HCT116 (cell line): Measurements from ENCODE around the gene MINDY1. TPM values are rescaled to one million over a fixed set of nuclear protein-coding genes. Genes with fewer than 3 reads are reported as not detected.

Experiments used
- ATAC-seq: fragments of 200-7000 bp; cut with Tn5 transposase; 2 replicates; pipeline ENCODE4 v1.9.1; 2020; ENCODE audit warnings: mild to moderate bottlenecking, moderate library complexity
- BruUV-seq: library from RNA; stranded (reverse); fragments of 400-500 nt; replicated peaks from 2 replicates; lab custom pipeline; 2021; lab: Mats Ljungman, UMichigan
- CTCF ChIA-PET: fragments of 300-600 bp; sonication (Branson Sonifier 250); formaldehyde crosslinking; loops from one replicate; lab custom pipeline; 2021; ENCODE audit warnings: antibody characterized with exemption; lab: Charles Lee
- POLR2A ChIA-PET: fragments of 300-600, 350-600 bp; sonication (Branson Sonifier 250); formaldehyde crosslinking; loops from one replicate; lab custom pipeline; 2021; ENCODE audit warnings: antibody characterized with exemption; lab: Charles Lee
- RAD21 ChIA-PET, 2 experiments: fragments of 300-600 bp; sonication (Branson Sonifier 250); formaldehyde crosslinking; loops; one replicate each; lab custom pipeline; 2023; ENCODE audit warnings: low total read pairs in 2 of 2; ENCODE audit not compliant: uncharacterized antibody in 2 of 2, unreplicated experiment in 2 of 2, low non-redundant PET in 1 of 2; lab: Charles Lee
- DNase-seq: peaks from one replicate; pipeline ENCODE4 v3.0.0-alpha.2; 2010; ENCODE audit warnings: low read depth, low spot score
- H2AFZ ChIP-seq: fragments of 200-600 bp; shearing (Covaris generic), sonication (generic); 2 replicates; pipeline ENCODE4 v1.6.1; 2017; ENCODE audit warnings: low read depth, mixed run types, mixed read lengths, antibody characterized with exemption, low read length; ENCODE audit not compliant: poor library complexity, severe bottlenecking
- H3K27ac ChIP-seq: 2 replicates; pipeline ENCODE4 v1.5.1; 2012; ENCODE audit warnings: low read depth, low read length
- H3K27me3 ChIP-seq: fragments of 200-600 bp; sonication (generic); 2 replicates; pipeline ENCODE4 v1.6.1; 2016; ENCODE audit warnings: mixed run types, low read length, mixed read lengths; ENCODE audit not compliant: insufficient read depth
- H3K36me3 ChIP-seq, 2 experiments: fragments of 200-500 bp in 1 of 2; fragments of 200-600 bp in 1 of 2; sonication (Bioruptor generic) in 1 of 2; sonication (generic) in 1 of 2; 2 replicates each; pipeline versions ENCODE4 v1.5.1 to v1.6.1; 2014 to 2016; ENCODE audit warnings: low read length in 2 of 2, inconsistent platforms in 1 of 2, mixed read lengths in 1 of 2, mixed run types in 1 of 2; ENCODE audit not compliant: insufficient read depth in 2 of 2, control insufficient read depth in 1 of 2
- H3K4me1 ChIP-seq, 2 experiments: fragments of 200-600 bp in 1 of 2; sonication (generic) in 1 of 2; 2 replicates each; pipeline versions ENCODE4 v1.5.1 to v1.6.1; 2012 to 2017; ENCODE audit warnings: low read length in 2 of 2, inconsistent platforms in 1 of 2, mild to moderate bottlenecking in 1 of 2, mixed read lengths in 1 of 2, mixed run types in 1 of 2, moderate library complexity in 1 of 2; ENCODE audit not compliant: insufficient read depth in 2 of 2, control insufficient read depth in 1 of 2
- H3K4me2 ChIP-seq: fragments of 200-600 bp; sonication (generic); 2 replicates; pipeline ENCODE4 v1.6.1; 2017; ENCODE audit warnings: mixed run types, low read length, mixed read lengths
- H3K4me3 ChIP-seq, 2 experiments: fragments of 200-600 bp in 1 of 2; sonication (generic) in 1 of 2; replicated peaks in 1 of 2; 2 replicates each; pipeline ENCODE4 v1.5.1; 2011 to 2016; ENCODE audit warnings: low read length in 2 of 2, control low read depth in 1 of 2, low read depth in 1 of 2, mild to moderate bottlenecking in 1 of 2, mixed read lengths in 1 of 2, mixed run types in 1 of 2
- H3K79me2 ChIP-seq: fragments of 200-600 bp; sonication (generic); 2 replicates; pipeline ENCODE4 v1.6.1; 2017; ENCODE audit warnings: mild to moderate bottlenecking, mixed run types, low read length, moderate library complexity, mixed read lengths; ENCODE audit not compliant: insufficient read depth
- H3K9ac ChIP-seq: fragments of 200-600 bp; sonication (generic); 2 replicates; pipeline ENCODE4 v1.6.1; 2016; ENCODE audit warnings: low read length, mixed read lengths
- H3K9me2 ChIP-seq: fragments of 200-600 bp; sonication (generic), shearing (Covaris generic); 2 replicates; pipeline ENCODE4 v1.6.1; 2017; ENCODE audit warnings: mixed run types, mild to moderate bottlenecking, moderate library complexity; ENCODE audit not compliant: insufficient read depth
- H3K9me3 ChIP-seq, 2 experiments: fragments of 200-500 bp in 1 of 2; fragments of 200-600 bp in 1 of 2; sonication (Bioruptor generic) in 1 of 2; sonication (generic) in 1 of 2; 2 replicates each; pipeline ENCODE4 v1.6.1; 2014 to 2017; ENCODE audit warnings: low read length in 2 of 2, mixed read lengths in 2 of 2, inconsistent platforms in 1 of 2, low read depth in 1 of 2, mild to moderate bottlenecking in 1 of 2, mixed run types in 1 of 2, moderate library complexity in 1 of 2; ENCODE audit not compliant: control insufficient read depth in 1 of 2, insufficient read depth in 1 of 2
- H4K20me1 ChIP-seq: fragments of 200-600 bp; sonication (generic), shearing (Covaris generic); 2 replicates; pipeline ENCODE4 v1.6.1; 2017; ENCODE audit warnings: mixed run types, mild to moderate bottlenecking, moderate library complexity; ENCODE audit not compliant: insufficient read depth
- CBX3 ChIP-seq: IDR thresholded peaks from 2 replicates; pipeline ENCODE4 v1.6.1; 2012; ENCODE audit warnings: low read depth
- CEBPB ChIP-seq: IDR thresholded peaks from 2 replicates; pipeline ENCODE4 v1.6.1; 2012; ENCODE audit warnings: low read depth
- CTCF ChIP-seq, 3 experiments: fragments of 200-600 bp in 1 of 3; sonication (generic) in 1 of 3; IDR thresholded peaks in 2 of 3; conservative IDR thresholded peaks in 1 of 3; 2 replicates each; pipeline ENCODE4 v1.5.1; 2012 to 2017; ENCODE audit warnings: low read depth in 2 of 3, low read length in 2 of 3, antibody characterized with exemption in 1 of 3, borderline replicate concordance in 1 of 3, control low read depth in 1 of 3, mild to moderate bottlenecking in 1 of 3, mixed read lengths in 1 of 3, mixed run types in 1 of 3, moderate library complexity in 1 of 3; ENCODE audit not compliant: insufficient read depth in 1 of 3
- EGR1 ChIP-seq: IDR thresholded peaks from 2 replicates; pipeline ENCODE4 v1.6.1; 2012; ENCODE audit warnings: low read depth
- ELF1 ChIP-seq: IDR thresholded peaks from 2 replicates; pipeline ENCODE4 v1.6.1; 2012; ENCODE audit warnings: low read depth, borderline replicate concordance
- EZH2 ChIP-seq: fragments of 200-600 bp; sonication (generic); IDR thresholded peaks from 2 replicates; pipeline ENCODE4 v1.6.1; 2017; ENCODE audit warnings: antibody characterized with exemption, mixed run types
- EZH2phosphoT487 ChIP-seq: fragments of 200-600 bp; IDR thresholded peaks from 2 replicates; pipeline ENCODE4 v1.6.1; 2018; ENCODE audit warnings: antibody characterized with exemption, borderline replicate concordance
- JUND ChIP-seq: IDR thresholded peaks from 2 replicates; pipeline ENCODE4 v1.6.1; 2012
- MAX ChIP-seq: IDR thresholded peaks from 2 replicates; pipeline ENCODE4 v1.6.1; 2012
- POLR2A ChIP-seq: IDR thresholded peaks from 2 replicates; pipeline ENCODE4 v1.7.0; 2011; ENCODE audit warnings: borderline replicate concordance; ENCODE audit not compliant: insufficient read depth, insufficient read length; ENCODE audit errors: extremely low read depth
- POLR2AphosphoS5 ChIP-seq: IDR thresholded peaks from 2 replicates; pipeline ENCODE4 v1.6.1; 2011; ENCODE audit warnings: mild to moderate bottlenecking, low read depth, low read length, moderate library complexity
- RAD21 ChIP-seq: IDR thresholded peaks from 2 replicates; pipeline ENCODE4 v1.6.1; 2012; ENCODE audit warnings: low read depth, mild to moderate bottlenecking
- REST ChIP-seq: IDR thresholded peaks from 2 replicates; pipeline ENCODE4 v1.6.1; 2012; ENCODE audit warnings: low read depth
- SIN3A ChIP-seq: IDR thresholded peaks from 2 replicates; pipeline ENCODE4 v1.6.1; 2012; ENCODE audit warnings: low read depth
- SP1 ChIP-seq: IDR thresholded peaks from 2 replicates; pipeline ENCODE4 v1.6.1; 2012; ENCODE audit warnings: low read depth
- SRF ChIP-seq: IDR thresholded peaks from 2 replicates; pipeline ENCODE4 v1.6.1; 2012; ENCODE audit warnings: low read depth
- TCF7L2 ChIP-seq: IDR thresholded peaks from 2 replicates; pipeline ENCODE4 v1.7.0; 2011; ENCODE audit warnings: borderline replicate concordance, inconsistent platforms; ENCODE audit not compliant: insufficient read depth, insufficient read length; ENCODE audit errors: extremely low read depth
- ZBTB33 ChIP-seq: IDR thresholded peaks from 2 replicates; pipeline ENCODE4 v1.6.1; 2011; ENCODE audit warnings: mild to moderate bottlenecking, low read length, moderate library complexity; ENCODE audit not compliant: insufficient replicate concordance; ENCODE audit errors: extremely low read depth
- ZFX ChIP-seq: fragments of 450-650 bp; IDR thresholded peaks from 2 replicates; pipeline ENCODE4 v1.6.1; 2017
- intact Hi-C: fragments of 100-400 bp; cut with micrococcal nuclease; formaldehyde crosslinking; loops from 2 replicates; pipeline ENCODE4 v1.10.0; 2022
- total RNA-seq: library from RNA; stranded (reverse); gene quantifications from one replicate; pipeline ENCODE4 v1.2.1, GENCODE V29; 2021; ENCODE audit not compliant: unreplicated experiment

MINDY1 gene
- total RNA-seq, 1 experiment from 2014 or later: 1.2 TPM

GRCh38 chr1:151011154-151011850, 4.6 kb upstream of the MINDY1 start:
- no peak overlapping the region for H3K4me2 ChIP-seq
- H3K9me3 ChIP-seq: no peaks in the 10 kb centered on the region
- H3K27me3 ChIP-seq: no peaks in the 10 kb centered on the region
- H3K9me2 ChIP-seq: no peaks in the 10 kb centered on the region
- POLR2A ChIA-PET: no interaction called here
- no peak overlapping the region for H2AFZ ChIP-seq
- H3K27ac ChIP-seq: no peak overlapping the region
- H3K4me3 ChIP-seq: no peak overlapping the region
- TF ChIP-seq EZH2 (no peak), POLR2A (no peak), SP1 (no peak), MAX (no peak), SRF (no peak), JUND (no peak), SIN3A (no peak), EZH2phosphoT487 (no peak), CEBPB (no peak), POLR2AphosphoS5 (no peak), TCF7L2 (no peak), ZBTB33 (no peak), ZFX (no peak), RAD21 (no peak), REST (no peak), CBX3 (no peak), CTCF (IDR thresholded peaks at IDR 0.05 in 2 of 3, conservative IDR thresholded peaks at IDR 0.05 in 1 of 3; ENCODE audit: borderline replicate concordance in 1 of 3, insufficient read depth in 1 of 3, low read depth in 2 of 3, low read length in 2 of 3) (no peak), ELF1 (no peak), EGR1 (no peak)
- TF ChIP-seq, all 23 proteins: peak for 0
- no peaks in the 10 kb centered on the region for H4K20me1 ChIP-seq
- RAD21 ChIA-PET: no interaction called here
- BruUV-seq: no TSS peak
- ATAC-seq (no peak), DNase-seq (no peak)
- peaks cover 16% of the 10 kb centered on the region for H3K79me2 ChIP-seq
- H3K9ac ChIP-seq: no peak overlapping the region
- intact Hi-C loops: no loop called here
- no peaks in the 10 kb centered on the region for H3K36me3 ChIP-seq
- CTCF ChIA-PET: interaction anchor here (0.6 kb wide), 1 partner anchor 167 kb away, joined by 3 read pairs; no protein-coding TSS in a partner anchor
- H3K4me1 ChIP-seq: peaks cover 10 to 30% of the 10 kb centered on the region in 2 experiments; a peak in 3 of 4 replicates
